Upper lobe of right lung (tissue), 1 donor: ENCODE measurements around the gene CELSR2. TPM values are rescaled to one million over a fixed set of nuclear protein-coding genes. Genes with fewer than 3 reads are reported as not detected.

Experiments
- ATAC-seq: fragments of 200-7000 bp; cut with Tn5 transposase; one replicate; pipeline ENCODE4 v1.9.1; 2020; ENCODE audit warnings: mild to moderate bottlenecking, moderate library complexity
- DNase-seq: peaks from one replicate; pipeline ENCODE4 v3.0.0-alpha.2; 2020
- H3K27ac ChIP-seq: fragments of 200-600 bp; one replicate; pipeline ENCODE4 v1.8.0; 2022
- H3K27me3 ChIP-seq: fragments of 200-600 bp; one replicate; pipeline ENCODE4 v1.8.0; 2022; ENCODE audit warnings: mild to moderate bottlenecking
- H3K36me3 ChIP-seq: fragments of 200-600 bp; one replicate; pipeline ENCODE4 v1.8.0; 2022
- H3K4me1 ChIP-seq: fragments of 200-600 bp; one replicate; pipeline ENCODE4 v1.8.0; 2022
- H3K4me3 ChIP-seq: fragments of 200-600 bp; one replicate; pipeline ENCODE4 v1.8.0; 2022; ENCODE audit warnings: mild to moderate bottlenecking
- H3K9me3 ChIP-seq: fragments of 200-600 bp; one replicate; pipeline ENCODE4 v1.8.0; 2022
- CTCF ChIP-seq: fragments of 200-600 bp; IDR thresholded peaks from one replicate; pipeline ENCODE4 v1.8.0; 2022; ENCODE audit warnings: antibody characterized with exemption
- intact Hi-C: fragments of 100-400 bp; cut with DNase I; formaldehyde crosslinking; loops from one replicate; pipeline ENCODE4 v1.11.0; 2022
- total RNA-seq: library from RNA; stranded (reverse); fragmentation: NEBNext Ultra II Directional; extraction: Animal tissue kit (Norgen Biotek cat#: 25700); gene quantifications from one replicate; pipeline ENCODE4 v1.2.1, GENCODE V29; 2021
- donor health status: DM: no; HTN: yes; CAD: no; lungs with severe emphysema.

The CELSR2 gene
- total RNA-seq, 1 donor from 2014 or later: 7.4 TPM

- no peak for TF ChIP-seq CTCF
- H3K9me3 ChIP-seq: no peaks in the 10 kb centered on the region
- H3K27ac ChIP-seq: no peak overlapping the region
- intact Hi-C loops: loop anchor here (5.0 kb wide), 1 partner anchor 138 kb away; no protein-coding TSS in a partner anchor
- no peaks in the 10 kb centered on the region for H3K36me3 ChIP-seq
- ATAC-seq (no peak), DNase-seq (no peak)
- H3K4me1 ChIP-seq: peaks cover 7% of the 10 kb centered on the region
- H3K4me3 ChIP-seq: no peak overlapping the region
- no peaks in the 10 kb centered on the region for H3K27me3 ChIP-seq
Observed at GRCh38 chr1:109264379-109264755, 15.0 kb downstream of the CELSR2 start.

- Histone ChIP-seq H3K36me3 (no peaks in the 10 kb centered on the region), H3K27me3 (no peaks in the 10 kb centered on the region), H3K27ac (no peak overlapping the region), H3K4me1 (peaks cover 7% of the 10 kb centered on the region), H3K9me3 (no peaks in the 10 kb centered on the region), H3K4me3 (no peak overlapping the region)
- DNase-seq (no peak), ATAC-seq (no peak)
- intact Hi-C loops: no loop called here
- no peak for TF ChIP-seq CTCF
Observed at GRCh38 chr1:109265016-109265415, 15.7 kb downstream of the CELSR2 start.

GRCh38 chr1:109265741-109266330 is 16.5 kb downstream of the CELSR2 start:
- intact Hi-C loops: no loop called here
- Histone ChIP-seq H3K4me1 (peaks cover 7% of the 10 kb centered on the region), H3K27ac (no peak overlapping the region), H3K36me3 (no peaks in the 10 kb centered on the region), H3K9me3 (no peaks in the 10 kb centered on the region), H3K27me3 (no peaks in the 10 kb centered on the region), H3K4me3 (no peak overlapping the region)
- no peak for ATAC-seq
- no peak for TF ChIP-seq CTCF
- no peak for DNase-seq

DNA sequence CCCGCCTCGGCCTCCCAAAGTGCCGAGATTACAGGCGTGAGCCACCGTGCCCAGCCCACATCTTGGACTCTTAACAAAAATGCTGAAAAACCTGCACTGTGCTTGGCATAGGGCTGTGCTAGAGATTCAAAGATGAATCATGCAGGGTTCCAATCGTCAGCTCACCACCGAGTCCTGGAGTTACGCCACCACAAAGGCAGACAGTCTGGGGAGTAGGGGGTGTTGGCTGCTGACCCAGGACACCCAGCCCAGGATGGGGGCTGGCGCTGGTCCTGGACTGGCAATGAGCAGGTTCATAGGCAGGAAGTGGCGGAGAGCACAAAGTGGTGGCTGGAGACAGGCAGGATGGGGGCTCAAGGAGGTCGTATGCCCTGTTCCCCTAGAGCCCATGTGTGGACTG is 17.6 kb downstream of the CELSR2 start:
- Histone ChIP-seq H3K9me3 (no peaks in the 10 kb centered on the region), H3K4me1 (peaks cover 7% of the 10 kb centered on the region), H3K27ac (no peak overlapping the region), H3K27me3 (no peaks in the 10 kb centered on the region), H3K4me3 (no peak overlapping the region), H3K36me3 (no peaks in the 10 kb centered on the region)
- no peak for TF ChIP-seq CTCF
- intact Hi-C loops: no loop called here
- no peak for ATAC-seq
- no peak for DNase-seq

DNA sequence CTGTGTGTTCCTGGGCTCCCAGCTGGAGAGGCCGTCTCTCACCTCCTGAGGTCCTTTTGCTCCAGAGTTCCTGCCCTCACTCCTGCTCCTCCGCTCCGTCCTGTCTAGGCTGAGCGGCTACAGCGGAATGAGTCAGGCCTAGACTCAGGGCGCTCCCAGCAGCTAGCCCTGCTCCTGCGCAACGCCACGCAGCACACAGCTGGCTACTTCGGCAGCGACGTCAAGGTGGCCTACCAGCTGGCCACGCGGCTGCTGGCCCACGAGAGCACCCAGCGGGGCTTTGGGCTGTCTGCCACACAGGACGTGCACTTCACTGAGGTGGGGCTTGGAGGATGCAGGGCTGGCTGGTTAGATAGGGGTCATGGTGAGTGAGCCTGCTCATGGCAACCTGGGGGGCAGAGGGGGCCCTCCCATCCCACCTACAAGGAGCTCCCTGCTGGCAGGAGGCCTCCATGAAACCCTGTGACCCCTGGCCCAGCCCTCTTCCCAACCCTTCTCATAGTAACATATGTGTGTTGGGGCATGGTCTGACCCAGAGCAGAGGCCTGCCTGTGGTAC is 18.5 kb downstream of the CELSR2 start:
- peaks cover 7% of the 10 kb centered on the region for H3K4me1 ChIP-seq
- H3K36me3 ChIP-seq: no peaks in the 10 kb centered on the region
- ATAC-seq: no peak
- no peak overlapping the region for H3K27ac ChIP-seq
- no peak overlapping the region for H3K4me3 ChIP-seq
- no peaks in the 10 kb centered on the region for H3K9me3 ChIP-seq
- no peak for DNase-seq
- TF ChIP-seq CTCF: no peak
- intact Hi-C loops: no loop called here
- H3K27me3 ChIP-seq: no peaks in the 10 kb centered on the region
